Pancreas (tissue), 10 donors: ENCODE data around the gene TDRD3. TPM values are rescaled to one million over a fixed set of nuclear protein-coding genes. Genes with fewer than 3 reads are reported as not detected.
A peak's percentile ranks its signal among the peaks of the same experiment; 100 is the strongest.
"Not testable (repeated sequence)": the region's sequence is repeated elsewhere in the genome, so short reads cannot be mapped to it uniquely, and the experiment has no call there.

Experiments
- ATAC-seq, 4 donors: fragments of 200-7000 bp; cut with Tn5 transposase; one replicate each; pipeline versions ENCODE4 v1.8.0 to v1.9.1; 2020; ENCODE audit warnings: mild to moderate bottlenecking in 4 of 4, moderate library complexity in 4 of 4
- DNase-seq, 6 donors: peaks; one replicate each; pipeline ENCODE4 v3.0.0-alpha.2; 2020
- FAIRE-seq: peaks from 2 replicates; lab custom pipeline; 2012; peaks lifted over from hg19 to GRCh38; lab: Jason Lieb, UNC
- H3K27ac ChIP-seq, 4 donors: fragments of 200-600 bp; sonication (generic); 1 replicate in 3 of 4; 2 replicates in 1 of 4; pipeline versions ENCODE4 v1.5.0 to v1.8.0; 2020
- H3K27me3 ChIP-seq, 4 donors: fragments of 200-600 bp; one replicate each; pipeline ENCODE4 v1.8.0; 2021
- H3K36me3 ChIP-seq, 3 donors: fragments of 200-600 bp; sonication (generic) in 1 of 3; one replicate each; pipeline versions ENCODE4 v1.5.0 to v1.8.0; 2020 to 2021
- H3K4me1 ChIP-seq, 3 donors: fragments of 200-600 bp; one replicate each; pipeline ENCODE4 v1.8.0; 2021
- H3K4me3 ChIP-seq, 4 donors: fragments of 200-600 bp; sonication (generic) in 2 of 4; one replicate each; pipeline versions ENCODE4 v1.5.0 to v1.8.0; 2020 to 2021
- H3K9me3 ChIP-seq, 4 donors: fragments of 200-600 bp; one replicate each; pipeline ENCODE4 v1.8.0; 2021
- WGBS, 2 donors: extraction: QIAGEN DNeasy Blood & Tissue Kit; methylation state at CpG; one replicate each; pipeline ENCODE4 v1.1.7; 2013; 5-methylcytosine and 5-hydroxymethylcytosine counted together
- intact Hi-C, 3 donors: fragments of 100-400 bp; cut with DNase I; formaldehyde crosslinking; loops; one replicate each; pipeline versions ENCODE4 v1.11.1 to v1.14.2; 2022
- polyA plus RNA-seq, 2 donors: library from polyadenylated mRNA; stranded (reverse); fragments of 200-250 nt; gene quantifications; one replicate each; pipeline ENCODE4 v1.2.3, GENCODE V29; 2013
- total RNA-seq, 6 donors: library from RNA; stranded (reverse); fragmentation: NEBNext Ultra II Directional in 4 of 6; extraction: Animal tissue kit (Norgen Biotek cat#: 25700) in 4 of 6; gene quantifications; one replicate each; pipeline versions ENCODE4 v1.2.1 to v1.2.4, GENCODE V29; 2021 to 2023
- TF ChIP-seq, protein P1 (sequence below), 4 donors: fragments of 200-600 bp; sonication (generic) in 3 of 4; IDR thresholded peaks; one replicate each; pipeline versions ENCODE4 v1.5.0 to v1.8.0; 2021; ENCODE audit warnings: antibody characterized with exemption in 4 of 4
- donor health status: healthy with polysubstance abuse.
- donor health status: DM: no; HTN: no; CAD: no; lungs with moderate emphysema.
- donor health status: DM: no; HTN: no; CAD: no.
- donor health status: control.
- donor health status: control.
- donor health status: Bipolar disorder and iron deficiency.
- donor health status: DM: yes; HTN: yes; CAD: no.
- donor health status: DM: no; HTN: no; CAD: no.
- donor health status: DM: no; HTN: no; CAD: no.
- donor health status: DM: yes; HTN: yes; CAD: no.

Gene TDRD3
- total and polyA plus RNA-seq, 8 donors, result 12.2 to 24.6 (median 20.3) TPM

DNA sequence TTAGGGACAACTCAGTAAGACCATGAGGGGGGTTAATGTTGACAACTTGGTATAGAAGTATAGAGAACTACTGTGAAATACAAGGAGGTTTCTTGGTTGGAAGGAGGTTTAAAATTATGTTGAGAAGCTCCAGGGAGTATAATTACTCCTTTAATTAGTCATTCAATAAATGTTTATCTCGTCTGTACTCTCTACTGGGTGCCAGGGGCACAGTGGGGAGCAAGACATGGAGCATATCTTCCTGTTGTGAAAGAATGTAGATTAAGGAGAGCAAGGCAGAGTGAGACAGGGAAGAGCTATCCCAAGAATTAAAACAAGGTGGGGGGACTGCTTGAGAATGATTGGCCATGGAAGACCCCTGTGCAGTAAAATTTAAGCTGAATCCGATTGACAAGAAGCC lies 33.7 kb upstream of the TDRD3 start:
- no peaks in the 10 kb centered on the region for H3K4me1 ChIP-seq
- H3K4me3 ChIP-seq, result no peak overlapping the region
- ATAC-seq (no peak), DNase-seq (no peak), FAIRE-seq (no peak)
- H3K27me3 ChIP-seq, result no peaks in the 10 kb centered on the region
- intact Hi-C loops, result no loop called here
- H3K9me3 ChIP-seq, result no peaks in the 10 kb centered on the region
- TF ChIP-seq, protein P1, sequence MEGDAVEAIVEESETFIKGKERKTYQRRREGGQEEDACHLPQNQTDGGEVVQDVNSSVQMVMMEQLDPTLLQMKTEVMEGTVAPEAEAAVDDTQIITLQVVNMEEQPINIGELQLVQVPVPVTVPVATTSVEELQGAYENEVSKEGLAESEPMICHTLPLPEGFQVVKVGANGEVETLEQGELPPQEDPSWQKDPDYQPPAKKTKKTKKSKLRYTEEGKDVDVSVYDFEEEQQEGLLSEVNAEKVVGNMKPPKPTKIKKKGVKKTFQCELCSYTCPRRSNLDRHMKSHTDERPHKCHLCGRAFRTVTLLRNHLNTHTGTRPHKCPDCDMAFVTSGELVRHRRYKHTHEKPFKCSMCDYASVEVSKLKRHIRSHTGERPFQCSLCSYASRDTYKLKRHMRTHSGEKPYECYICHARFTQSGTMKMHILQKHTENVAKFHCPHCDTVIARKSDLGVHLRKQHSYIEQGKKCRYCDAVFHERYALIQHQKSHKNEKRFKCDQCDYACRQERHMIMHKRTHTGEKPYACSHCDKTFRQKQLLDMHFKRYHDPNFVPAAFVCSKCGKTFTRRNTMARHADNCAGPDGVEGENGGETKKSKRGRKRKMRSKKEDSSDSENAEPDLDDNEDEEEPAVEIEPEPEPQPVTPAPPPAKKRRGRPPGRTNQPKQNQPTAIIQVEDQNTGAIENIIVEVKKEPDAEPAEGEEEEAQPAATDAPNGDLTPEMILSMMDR (IDR thresholded peaks at IDR 0.05), result no peak
- H3K27ac ChIP-seq, result no peak overlapping the region
- H3K36me3 ChIP-seq, result no peaks in the 10 kb centered on the region
- 45 to 46% methylated on average over 2 of the region's 2 CpGs for WGBS, 2 donors

DNA sequence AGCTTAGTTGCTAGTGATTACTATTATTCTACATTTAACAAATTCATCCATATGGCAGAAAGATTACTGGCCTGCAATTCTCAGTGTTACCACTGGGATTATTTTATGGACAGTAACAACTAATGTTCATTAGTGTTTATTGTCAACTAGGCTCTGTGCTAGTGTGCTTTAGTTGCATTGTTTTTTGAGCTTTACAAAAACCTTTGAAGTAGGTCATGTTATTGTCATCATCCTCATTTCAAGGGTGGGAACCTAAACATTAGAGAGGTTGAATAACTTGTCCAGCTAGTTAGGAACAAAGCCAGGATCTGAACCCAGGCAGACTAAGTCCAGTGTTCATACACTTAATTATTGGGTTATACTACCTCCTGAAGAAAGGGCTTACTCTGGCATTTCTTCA lies 27.8 kb upstream of the TDRD3 start:
- FAIRE-seq (no peak), DNase-seq (no peak), ATAC-seq (no peak)
- no peaks in the 10 kb centered on the region for H3K4me1 ChIP-seq
- H3K9me3 ChIP-seq, result no peaks in the 10 kb centered on the region
- no peaks in the 10 kb centered on the region for H3K36me3 ChIP-seq
- H3K4me3 ChIP-seq, result no peak overlapping the region
- intact Hi-C loops, result no loop called here
- TF ChIP-seq, protein P1 (IDR thresholded peaks at IDR 0.05), result peak in 1 of 4 donors; percentile 33
- no peaks in the 10 kb centered on the region for H3K27me3 ChIP-seq
- H3K27ac ChIP-seq, result no peak overlapping the region

DNA sequence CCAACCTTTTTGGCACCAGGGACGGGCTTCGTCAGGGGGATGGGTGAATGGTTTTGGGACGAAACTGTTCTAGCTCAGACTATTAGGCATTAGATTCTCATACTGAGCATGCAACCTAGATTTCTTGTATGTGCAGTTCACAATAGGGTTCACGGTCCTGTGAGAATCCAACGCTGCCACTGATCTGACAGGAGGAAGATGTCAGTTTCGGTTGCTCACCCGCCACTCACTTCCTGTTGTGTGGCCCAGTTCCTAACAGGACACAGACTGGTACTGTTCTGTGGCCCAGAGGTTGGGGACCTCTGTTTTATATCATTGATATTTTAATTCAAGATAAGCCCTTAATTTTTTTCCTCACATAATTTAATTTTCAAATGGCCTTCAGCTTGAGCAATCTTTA lies 26.7 kb upstream of the TDRD3 start:
- DNase-seq (no peak), ATAC-seq (no peak), FAIRE-seq (no peak)
- Histone ChIP-seq H3K27me3 (no peaks in the 10 kb centered on the region), H3K4me3 (no peak overlapping the region), H3K27ac (no peak overlapping the region), H3K4me1 (no peaks in the 10 kb centered on the region), H3K9me3 (no peaks in the 10 kb centered on the region), H3K36me3 (no peaks in the 10 kb centered on the region)
- intact Hi-C loops, result no loop called here
- TF ChIP-seq, protein P1 (IDR thresholded peaks at IDR 0.05), result no peak
- WGBS, 2 donors, result 94 to 96% methylated on average over 7 of the region's 7 CpGs

DNA sequence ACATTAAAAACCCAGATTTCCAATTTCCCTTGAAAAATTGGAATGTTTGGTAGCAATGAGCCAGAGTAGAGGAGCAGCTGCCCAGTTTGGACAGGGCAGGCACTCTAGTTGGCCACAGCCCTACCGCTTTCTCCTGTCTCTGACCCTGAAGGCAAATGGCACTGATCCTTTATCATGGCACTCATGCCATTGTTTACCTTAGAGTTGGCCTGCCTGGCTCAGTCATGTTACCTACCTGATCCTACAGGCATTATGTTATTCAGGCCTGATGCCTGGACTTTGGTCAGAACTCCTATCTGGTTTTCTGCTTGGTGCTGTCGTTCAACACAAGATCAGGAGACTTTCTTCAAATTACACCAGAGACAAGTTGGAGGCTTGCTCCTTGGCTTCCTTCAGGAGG lies 24.9 kb upstream of the TDRD3 start:
- Histone ChIP-seq H3K27ac (no peak overlapping the region), H3K9me3 (no peaks in the 10 kb centered on the region), H3K27me3 (no peaks in the 10 kb centered on the region), H3K4me1 (no peaks in the 10 kb centered on the region), H3K36me3 (no peaks in the 10 kb centered on the region), H3K4me3 (no peak overlapping the region)
- peak; percentile 77 to 95 (median 92) for ATAC-seq
- WGBS, 2 donors, result 39 to 43% methylated on average over 2 of the region's 2 CpGs
- TF ChIP-seq, protein P1 (IDR thresholded peaks at IDR 0.05), result no peak
- intact Hi-C loops, result no loop called here
- DNase-seq, result peak in 4 of 6 donors; percentile 18 to 55 (median 24)
- FAIRE-seq, result no peak

DNA sequence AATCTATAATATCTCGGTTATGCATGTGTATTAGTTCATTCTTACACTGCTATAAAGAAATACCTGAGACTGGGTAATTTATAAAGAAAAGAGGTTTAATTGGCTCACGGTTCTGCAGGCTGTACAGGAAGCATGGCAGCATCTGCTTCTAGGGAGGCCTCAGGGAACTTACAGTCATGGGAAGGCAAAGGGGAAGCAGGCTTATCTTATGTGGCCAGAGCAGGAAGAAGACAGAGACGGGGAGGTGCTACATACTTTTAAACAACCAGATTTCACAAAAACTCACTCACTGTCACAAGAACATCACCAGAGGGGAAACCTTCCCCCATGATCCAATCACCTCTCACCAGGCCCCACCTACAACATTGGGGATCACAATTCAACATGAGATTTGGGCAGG lies 17.7 kb upstream of the TDRD3 start:
- DNase-seq, H3K4me3 ChIP-seq, H3K27me3 ChIP-seq, ATAC-seq, FAIRE-seq, H3K27ac ChIP-seq, H3K36me3 ChIP-seq, intact Hi-C loops, H3K9me3 ChIP-seq, H3K4me1 ChIP-seq: not testable (repeated sequence)
- 83 to 89% methylated on average over 3 of the region's 3 CpGs for WGBS, 2 donors
